Naive thymus-derived CD8-positive, alpha-beta T cell (primary cell): ENCODE results near the gene TBC1D20. TPM values are rescaled to one million over a fixed set of nuclear protein-coding genes. Genes with fewer than 3 reads are reported as not detected.

ENCODE experiments used
- ATAC-seq, 2 donors: fragments of 150-1000 bp; cut with Tn5 transposase in 1 of 2; sonication (Bioruptor Pico), chemical (Tn5 transposase) in 1 of 2; 1 replicate in 1 of 2; 2 replicates in 1 of 2; pipeline ENCODE4 v1.10.0; 2021; ENCODE audit warnings: mild to moderate bottlenecking in 2 of 2, moderate library complexity in 2 of 2
- POLR2A ChIA-PET: fragments of 350-600 bp; sonication (Branson Sonifier 250); formaldehyde crosslinking; loops from one replicate; lab custom pipeline; 2021; ENCODE audit warnings: antibody characterized with exemption; lab: Charles Lee
- DNase-seq, 10 donors: peaks; one replicate each; pipeline versions ENCODE4 v3.0.0 to v3.0.0-alpha.2; 2020 to 2022
- H3K27ac Mint-ChIP-seq, 10 donors: one replicate each; pipeline ENCODE4 v1.8.0; 2020 to 2022; ENCODE audit warnings: mild to moderate bottlenecking in 10 of 10, mixed read lengths in 10 of 10, moderate library complexity in 4 of 10, inconsistent platforms in 1 of 10
- H3K27me3 Mint-ChIP-seq, 5 donors: one replicate each; pipeline ENCODE4 v1.8.0; 2021 to 2022; ENCODE audit warnings: mixed read lengths in 5 of 5
- H3K36me3 Mint-ChIP-seq, 3 donors: one replicate each; pipeline ENCODE4 v1.8.0; 2020 to 2022; ENCODE audit warnings: mixed read lengths in 3 of 3, mild to moderate bottlenecking in 2 of 3, inconsistent platforms in 1 of 3
- H3K4me1 Mint-ChIP-seq, 4 donors: one replicate each; pipeline ENCODE4 v1.8.0; 2021 to 2022; ENCODE audit warnings: mixed read lengths in 4 of 4
- H3K4me3 Mint-ChIP-seq, 10 donors: one replicate each; pipeline ENCODE4 v1.8.0; 2020 to 2022; ENCODE audit warnings: mild to moderate bottlenecking in 10 of 10, mixed read lengths in 10 of 10, moderate library complexity in 6 of 10, inconsistent platforms in 1 of 10
- H3K9me3 Mint-ChIP-seq, 9 donors: one replicate each; pipeline ENCODE4 v1.8.0; 2020 to 2022; ENCODE audit warnings: mixed read lengths in 9 of 9, mild to moderate bottlenecking in 3 of 9, inconsistent platforms in 1 of 9, moderate library complexity in 1 of 9
- polyA plus RNA-seq, 3 donors: library from polyadenylated mRNA; unstranded; fragments of 300-500 nt; fragmentation: Illumina TruSeq; gene quantifications; one replicate each; pipeline ENCODE4 v1.2.3, GENCODE V29; 2021
- total RNA-seq, 8 experiments: library from RNA in 2 of 8; stranded (reverse) in 2 of 8; gene quantifications; one replicate each; pipeline ENCODE4 v1.2.3 and lab custom pipeline; 2021 to 2026

Gene TBC1D20
- total and polyA plus RNA-seq, 5 experiments from 2014 or later: 13.8 to 36.6 (median 20.8) TPM

DNA sequence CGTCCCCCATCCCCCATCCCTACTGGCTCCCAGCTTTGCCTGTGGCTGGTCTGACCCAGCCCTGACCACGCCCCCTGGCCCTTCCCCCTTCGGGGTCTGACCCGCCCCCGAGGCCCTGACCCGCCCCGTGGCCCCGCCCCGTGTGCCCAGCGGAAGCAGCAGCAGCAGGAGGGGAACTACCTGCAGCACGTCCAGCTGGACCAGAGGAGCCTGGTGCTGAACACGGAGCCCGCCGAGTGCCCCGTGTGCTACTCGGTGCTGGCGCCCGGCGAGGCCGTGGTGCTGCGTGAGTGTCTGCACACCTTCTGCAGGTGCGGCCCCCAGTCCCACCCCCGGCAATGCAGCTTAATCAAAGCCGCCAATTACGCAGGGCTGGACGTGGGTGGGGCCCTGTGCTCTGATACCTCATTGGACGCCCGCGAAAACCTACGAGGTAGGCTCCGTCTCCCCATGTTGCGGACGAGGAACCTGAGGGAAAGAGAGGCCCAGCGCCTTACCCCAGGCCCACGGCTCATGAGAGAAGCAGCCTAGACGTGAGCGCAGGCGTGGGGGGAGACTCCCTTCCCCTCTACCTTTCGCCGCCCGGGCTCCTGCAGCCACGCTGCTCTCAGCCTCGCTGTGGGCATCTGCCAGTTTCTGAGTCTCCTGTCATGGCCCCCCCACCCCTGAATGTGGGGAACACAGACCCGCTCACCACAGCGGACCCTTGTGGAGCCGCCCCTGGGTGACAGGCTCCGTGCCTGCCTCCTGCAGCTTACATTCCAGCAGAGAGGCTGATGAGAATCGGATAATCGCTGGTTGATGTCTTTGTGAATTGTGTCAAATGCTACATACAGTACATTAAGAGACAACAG lies 41.4 kb downstream of the TBC1D20 start:
- Mint-ChIP-seq H3K27me3 (no peaks in the 10 kb centered on the region), H3K27ac (peak overlapping the region in 1 of 10 donors; percentile 92), H3K4me3 (no peak overlapping the region), H3K36me3 (peaks cover 0 to 72% (median 20%) of the 10 kb centered on the region in 3 donors), H3K4me1 (peaks cover 10 to 22% (median 15%) of the 10 kb centered on the region in 4 donors), H3K9me3 (no peaks in the 10 kb centered on the region)
- POLR2A ChIA-PET: no interaction called here
- ATAC-seq (no peak), DNase-seq (no peak)

DNA sequence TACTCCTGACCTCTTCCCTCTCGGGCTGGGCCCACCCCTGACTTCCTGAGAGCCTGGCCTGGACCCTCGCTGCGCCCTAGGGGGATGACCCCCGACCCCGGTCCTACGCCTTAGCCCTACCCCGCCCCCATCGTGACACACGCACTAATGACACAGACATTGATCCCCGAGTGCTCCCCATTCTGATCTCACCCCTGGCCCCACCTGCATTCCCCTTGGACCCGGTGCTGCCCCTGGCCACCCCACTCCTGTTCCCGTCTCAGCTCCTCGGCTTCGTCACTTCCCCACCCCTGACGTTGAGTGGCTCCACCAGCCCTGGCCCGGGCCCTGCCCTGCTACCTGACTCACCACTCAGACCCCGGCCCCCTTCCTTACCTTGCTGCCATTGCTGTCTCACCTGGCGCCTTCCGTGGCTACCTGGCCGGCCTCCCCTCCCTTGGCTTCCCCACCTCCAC lies 42.1 kb downstream of the TBC1D20 start:
- H3K27me3 Mint-ChIP-seq: no peaks in the 10 kb centered on the region
- peaks cover 14 to 27% (median 22%) of the 10 kb centered on the region in 4 donors for H3K4me1 Mint-ChIP-seq
- POLR2A ChIA-PET: no interaction called here
- peaks cover 0 to 74% (median 21%) of the 10 kb centered on the region in 3 donors for H3K36me3 Mint-ChIP-seq
- H3K9me3 Mint-ChIP-seq: no peaks in the 10 kb centered on the region
- DNase-seq (no peak), ATAC-seq (no peak)
- H3K27ac Mint-ChIP-seq: peak overlapping the region in 2 of 10 donors; percentile 15 to 17
- no peak overlapping the region for H3K4me3 Mint-ChIP-seq

DNA sequence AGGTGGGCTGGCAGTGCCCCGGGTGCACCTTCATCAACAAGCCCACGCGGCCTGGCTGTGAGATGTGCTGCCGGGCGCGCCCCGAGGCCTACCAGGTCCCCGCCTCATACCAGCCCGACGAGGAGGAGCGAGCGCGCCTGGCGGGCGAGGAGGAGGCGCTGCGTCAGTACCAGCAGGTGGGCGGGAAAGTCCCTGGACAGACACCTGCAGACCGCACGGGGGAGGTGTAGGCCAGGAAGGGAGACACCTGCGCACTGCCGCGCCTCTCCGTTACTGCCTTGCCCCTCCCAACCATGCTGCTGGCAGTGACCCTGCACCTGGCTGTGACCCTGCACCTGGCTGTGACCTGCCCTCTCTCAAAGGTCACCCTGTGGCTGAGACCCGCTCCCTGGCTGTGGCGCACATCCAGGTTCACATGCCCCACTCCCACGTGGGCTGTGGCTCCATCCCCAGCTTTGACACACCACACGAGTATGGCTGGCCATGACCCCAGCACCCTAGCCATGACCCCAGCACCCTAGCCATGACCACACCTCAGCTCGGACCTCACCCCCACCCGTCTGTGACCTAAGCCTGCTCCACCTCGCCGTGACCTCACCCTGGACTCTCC lies 42.7 kb downstream of the TBC1D20 start:
- no peak for ATAC-seq
- POLR2A ChIA-PET: no interaction called here
- Mint-ChIP-seq H3K9me3 (no peaks in the 10 kb centered on the region), H3K27ac (peak overlapping the region in 2 of 10 donors; percentile 15 to 17), H3K4me3 (no peak overlapping the region), H3K27me3 (no peaks in the 10 kb centered on the region), H3K4me1 (peaks cover 14 to 26% (median 21%) of the 10 kb centered on the region in 4 donors), H3K36me3 (peaks cover 0 to 69% (median 21%) of the 10 kb centered on the region in 3 donors)
- no peak for DNase-seq

DNA sequence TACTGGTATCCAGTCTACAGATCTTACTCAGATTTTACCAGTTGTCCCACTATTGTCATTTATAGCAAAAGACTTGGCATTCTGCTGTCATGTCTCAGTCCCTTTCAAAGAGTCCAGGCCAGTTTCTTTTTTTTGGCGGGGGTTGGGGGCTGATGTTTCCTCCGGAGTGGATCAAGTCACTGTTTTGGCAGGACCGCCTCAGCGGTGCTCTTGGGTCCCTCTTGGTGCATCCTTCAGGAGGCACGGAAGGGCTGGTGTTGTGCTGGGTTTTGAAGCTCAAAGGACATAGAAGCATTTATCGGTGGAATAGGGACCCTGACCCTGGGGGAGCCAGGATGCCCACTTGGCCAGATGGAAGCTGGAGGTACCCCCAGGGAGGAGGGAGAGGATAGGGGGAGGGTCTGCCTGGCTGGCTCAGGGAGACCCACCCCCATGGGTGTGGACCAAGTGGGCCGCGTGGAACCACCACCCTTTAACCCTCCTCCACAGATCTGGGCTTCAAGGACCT lies 43.4 kb downstream of the TBC1D20 start:
- H3K4me1 Mint-ChIP-seq: peaks cover 12 to 26% (median 22%) of the 10 kb centered on the region in 4 donors
- H3K27me3 Mint-ChIP-seq: no peaks in the 10 kb centered on the region
- DNase-seq (no peak), ATAC-seq (no peak)
- H3K27ac Mint-ChIP-seq: peak overlapping the region in 1 of 10 donors; percentile 31
- H3K9me3 Mint-ChIP-seq: no peaks in the 10 kb centered on the region
- no peak overlapping the region for H3K4me3 Mint-ChIP-seq
- H3K36me3 Mint-ChIP-seq: peaks cover 0 to 67% (median 19%) of the 10 kb centered on the region in 3 donors
- POLR2A ChIA-PET: no interaction called here

DNA sequence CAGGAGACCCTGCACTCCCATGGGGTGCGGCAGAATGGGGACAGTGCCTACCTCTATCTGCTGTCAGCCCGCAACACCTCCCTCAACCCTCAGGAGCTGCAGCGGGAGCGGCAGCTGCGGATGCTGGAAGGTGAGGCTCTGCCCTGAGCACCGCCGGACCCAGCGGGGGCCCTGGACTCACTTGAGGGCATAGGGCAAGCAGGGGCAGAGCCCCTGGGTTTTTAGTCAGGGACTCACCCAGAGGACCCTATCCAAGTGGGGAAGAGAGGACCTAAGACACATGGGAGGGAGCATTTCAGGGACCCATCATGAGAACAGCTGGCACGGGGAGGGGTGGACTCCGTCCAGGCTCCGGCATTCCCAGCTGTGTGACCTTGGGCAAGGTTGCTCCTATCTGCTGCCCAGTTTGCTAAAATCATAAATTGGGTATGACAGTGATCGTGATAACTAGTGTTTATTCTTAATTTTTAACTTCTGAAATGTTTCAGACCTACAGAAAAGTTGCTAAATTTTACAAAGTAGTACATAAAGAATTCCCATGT lies 44.5 kb downstream of the TBC1D20 start:
- DNase-seq (no peak), ATAC-seq (no peak)
- Mint-ChIP-seq H3K4me3 (no peak overlapping the region), H3K27me3 (no peaks in the 10 kb centered on the region), H3K36me3 (peaks cover 0 to 70% (median 24%) of the 10 kb centered on the region in 3 donors), H3K9me3 (no peaks in the 10 kb centered on the region), H3K4me1 (peaks cover 15 to 33% (median 29%) of the 10 kb centered on the region in 4 donors), H3K27ac (no peak overlapping the region)
- POLR2A ChIA-PET: no interaction called here

DNA sequence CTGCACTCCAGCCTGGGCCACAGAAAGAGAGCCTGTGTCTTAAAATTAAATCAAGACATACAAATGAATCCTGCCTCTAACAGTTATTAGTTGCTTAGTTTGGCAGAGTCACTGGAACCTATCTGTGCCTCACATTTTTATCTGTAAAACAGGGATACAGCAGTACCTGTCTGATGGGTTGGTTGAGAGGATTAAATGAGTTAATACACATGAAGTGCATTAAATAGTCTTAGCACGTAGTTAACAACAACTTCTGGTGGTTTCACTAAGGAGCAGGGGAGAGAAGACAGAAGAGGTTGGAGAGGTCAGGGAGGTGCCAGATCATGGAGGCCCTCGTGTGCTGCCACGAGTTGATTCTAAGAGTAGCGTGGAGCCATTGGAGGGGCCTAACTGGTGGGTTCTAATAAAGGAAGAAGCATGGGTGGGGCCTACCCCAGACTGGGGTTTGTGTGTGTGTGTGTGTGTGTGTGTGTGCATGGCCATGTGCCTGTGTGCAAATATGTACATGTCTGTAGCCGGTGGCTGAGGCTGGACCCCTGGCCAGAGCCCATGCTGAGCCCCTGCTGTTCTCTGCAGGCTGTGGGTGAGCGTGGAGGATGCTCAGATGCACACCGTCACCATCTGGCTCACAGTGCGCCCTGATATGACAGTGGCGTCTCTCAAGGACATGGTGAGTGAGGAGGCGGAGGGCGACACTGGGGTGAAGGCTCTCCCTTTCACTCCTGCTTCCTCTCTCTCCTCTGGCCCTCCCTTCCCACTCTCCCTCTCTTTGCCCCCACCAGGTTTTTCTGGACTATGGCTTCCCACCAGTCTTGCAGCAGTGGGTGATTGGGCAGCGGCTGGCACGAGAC lies 45.2 kb downstream of the TBC1D20 start:
- Mint-ChIP-seq H3K36me3 (peaks cover 0 to 70% (median 27%) of the 10 kb centered on the region in 3 donors), H3K9me3 (no peaks in the 10 kb centered on the region), H3K4me3 (no peak overlapping the region), H3K27ac (peak overlapping the region in 3 of 10 donors; percentile 2 to 53 (median 23)), H3K27me3 (no peaks in the 10 kb centered on the region), H3K4me1 (peaks cover 16 to 37% (median 31%) of the 10 kb centered on the region in 4 donors)
- POLR2A ChIA-PET: no interaction called here
- no peak for ATAC-seq
- DNase-seq: no peak

DNA sequence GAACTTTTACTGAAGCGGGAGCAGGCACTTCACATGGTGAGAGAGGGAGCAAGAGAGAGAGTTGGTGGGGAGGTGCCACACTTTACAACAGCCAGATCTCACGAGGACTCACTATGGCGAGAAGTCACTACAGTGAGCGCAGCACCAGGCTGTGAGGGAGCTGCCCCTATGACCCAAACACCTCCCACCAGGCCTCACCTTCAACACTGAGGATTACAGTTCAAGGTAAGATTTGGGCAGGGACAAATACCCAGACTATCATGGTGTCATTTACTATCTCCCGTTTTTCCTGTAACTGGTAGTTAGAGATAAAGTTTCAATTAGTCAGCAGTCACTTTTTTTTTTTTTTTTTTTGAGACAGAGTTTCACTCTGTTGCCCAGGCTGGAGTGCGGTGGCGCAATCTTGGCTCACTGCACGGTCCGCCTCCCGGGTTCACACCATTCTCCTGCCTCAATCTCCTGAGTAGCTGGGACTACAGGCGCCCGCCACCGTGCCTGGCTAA lies 46.5 kb downstream of the TBC1D20 start:
- POLR2A ChIA-PET: no interaction called here
- ATAC-seq (no peak), DNase-seq (no peak)
- H3K27ac Mint-ChIP-seq: peak overlapping the region in 1 of 10 donors; percentile 44
- H3K36me3 Mint-ChIP-seq: peaks cover 0 to 71% (median 32%) of the 10 kb centered on the region in 3 donors
- H3K4me3 Mint-ChIP-seq: no peak overlapping the region
- no peaks in the 10 kb centered on the region for H3K27me3 Mint-ChIP-seq
- H3K9me3 Mint-ChIP-seq: peaks cover 0 to 2% (median 0%) of the 10 kb centered on the region in 9 donors
- H3K4me1 Mint-ChIP-seq: peaks cover 14 to 44% (median 33%) of the 10 kb centered on the region in 4 donors

DNA sequence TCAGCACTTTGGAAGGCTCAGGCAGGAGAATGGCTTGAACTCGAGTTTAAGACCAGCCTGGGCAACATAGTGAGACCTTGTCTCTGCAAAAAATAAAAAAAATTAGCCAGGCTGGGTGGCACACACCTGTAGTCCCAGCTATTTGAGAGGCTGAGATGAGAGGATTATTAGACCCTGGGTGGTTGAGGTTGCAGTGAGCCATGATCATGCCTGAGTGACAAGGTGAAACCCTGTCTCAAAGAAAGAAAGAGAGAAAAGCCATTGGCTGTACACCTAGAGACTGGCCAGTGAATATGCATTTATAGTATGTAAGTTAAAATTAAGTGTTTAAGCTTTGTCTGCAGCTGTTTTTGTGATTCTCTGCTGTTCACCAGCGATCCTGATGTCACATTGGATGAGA lies 48.2 kb downstream of the TBC1D20 start:
- POLR2A ChIA-PET: no interaction called here
- no peak for ATAC-seq
- DNase-seq: no peak
- no peak overlapping the region for H3K27ac Mint-ChIP-seq
- peaks cover 22 to 61% (median 49%) of the 10 kb centered on the region in 4 donors for H3K4me1 Mint-ChIP-seq
- H3K9me3 Mint-ChIP-seq: peaks cover 0 to 2% (median 0%) of the 10 kb centered on the region in 9 donors
- no peaks in the 10 kb centered on the region for H3K27me3 Mint-ChIP-seq
- H3K36me3 Mint-ChIP-seq: peaks cover 0 to 81% (median 32%) of the 10 kb centered on the region in 3 donors
- H3K4me3 Mint-ChIP-seq: no peak overlapping the region

DNA sequence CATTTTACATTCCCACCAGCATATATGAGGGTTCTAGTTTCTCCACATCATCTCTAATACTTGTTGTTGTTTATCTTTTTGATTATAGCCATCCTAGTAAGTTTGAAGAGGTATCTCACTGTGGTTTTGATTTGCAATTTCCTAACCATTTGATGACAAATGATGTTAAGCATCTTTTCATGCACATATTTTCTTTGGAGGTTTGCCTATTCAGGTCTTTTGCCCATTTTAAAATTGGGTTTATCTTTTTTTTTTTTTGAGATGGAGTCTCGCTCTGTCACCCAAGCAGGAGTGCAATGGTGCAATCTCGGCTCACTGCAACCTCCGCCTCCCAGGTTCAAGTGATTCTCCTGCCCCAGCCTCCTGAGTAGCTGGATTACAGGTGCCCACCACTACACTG lies 50.3 kb downstream of the TBC1D20 start:
- no peak overlapping the region for H3K4me3 Mint-ChIP-seq
- H3K27me3 Mint-ChIP-seq: no peaks in the 10 kb centered on the region
- no peak overlapping the region for H3K27ac Mint-ChIP-seq
- ATAC-seq (no peak), DNase-seq (no peak)
- POLR2A ChIA-PET: no interaction called here
- peaks cover 28 to 70% (median 58%) of the 10 kb centered on the region in 4 donors for H3K4me1 Mint-ChIP-seq
- H3K36me3 Mint-ChIP-seq: peaks cover 0 to 67% (median 28%) of the 10 kb centered on the region in 3 donors
- H3K9me3 Mint-ChIP-seq: peaks cover 0 to 2% (median 0%) of the 10 kb centered on the region in 9 donors

DNA sequence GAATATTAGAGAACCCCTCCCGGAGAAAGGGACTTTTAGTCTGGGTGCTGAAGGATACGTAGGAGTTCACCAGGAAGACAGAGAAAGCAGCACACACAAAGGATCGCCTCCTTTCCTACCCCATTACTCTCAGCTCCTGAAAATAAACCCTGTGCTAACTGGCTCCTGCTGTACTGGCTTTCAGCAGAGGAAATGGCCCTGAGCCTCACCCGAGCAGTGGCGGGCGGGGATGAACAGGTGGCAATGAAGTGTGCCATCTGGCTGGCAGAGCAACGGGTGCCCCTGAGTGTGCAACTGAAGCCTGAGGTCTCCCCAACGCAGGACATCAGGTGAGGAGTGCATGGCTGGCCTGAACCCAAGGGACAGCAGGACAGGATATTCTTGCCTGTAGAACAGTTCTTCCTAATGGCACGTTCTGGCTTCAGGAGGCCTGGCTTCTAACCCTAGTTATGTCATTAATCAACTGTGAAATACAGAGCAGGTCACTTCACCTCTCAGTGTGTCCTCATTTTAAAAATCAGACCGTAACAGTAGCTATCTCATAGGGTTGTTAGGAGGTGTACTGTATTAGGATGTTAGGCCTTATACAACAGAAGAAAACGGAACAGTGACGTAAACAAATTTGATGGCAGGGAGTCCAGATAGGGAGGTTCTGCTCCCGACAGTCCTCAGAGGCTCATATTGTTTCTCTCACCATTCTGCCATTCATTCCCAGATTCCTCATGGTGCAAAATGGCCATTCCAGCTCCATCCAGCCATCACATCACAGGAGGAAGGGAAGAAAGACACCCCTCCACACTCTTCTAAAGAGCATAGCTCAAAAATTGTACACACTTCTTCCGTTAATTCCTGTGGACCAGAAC lies 52.4 kb downstream of the TBC1D20 start:
- DNase-seq (no peak), ATAC-seq (no peak)
- Mint-ChIP-seq H3K4me1 (peaks cover 26 to 65% (median 48%) of the 10 kb centered on the region in 4 donors), H3K9me3 (peaks cover 0 to 2% (median 0%) of the 10 kb centered on the region in 9 donors), H3K27ac (peak overlapping the region; percentile 71 to 96 (median 93)), H3K36me3 (peaks cover 0 to 51% (median 24%) of the 10 kb centered on the region in 3 donors), H3K4me3 (peak overlapping the region; percentile 79 to 95 (median 90)), H3K27me3 (no peaks in the 10 kb centered on the region)
- POLR2A ChIA-PET: interaction anchor here (0.8 to 1.0 kb wide), 2 partner anchors 28 to 133 kb away, joined by 3 read pairs; no protein-coding TSS in a partner anchor
